Measurements from ENCODE around the gene CHST4. TPM values are rescaled to one million over a fixed set of nuclear protein-coding genes. Genes with fewer than 3 reads are reported as not detected.
"Not testable (repeated sequence)": the region's sequence is repeated elsewhere in the genome, so short reads cannot be mapped to it uniquely, and the experiment has no call there.

Gene CHST4
- total RNA-seq, 1 experiment from 2014 or later = 72.9 TPM

GRCh38 chr16:71499775-71500364 is 26.4 kb upstream of the CHST4 start:
- intact Hi-C loops (cut with micrococcal nuclease; ENCODE audit: unreplicated experiment) = loop anchor here (2.0 kb wide), 1 partner anchor 111 kb away; no protein-coding TSS in a partner anchor
- DNase-seq = peak; percentile 72
- CTCF ChIA-PET = interaction anchor here (0.5 to 3.2 kb wide), 16 partner anchors 16 to 729 kb away, joined by 3 to 53 read pairs (median 4); partner anchors contain the start of genes CALB2 and CHST4
- peaks cover 2% of the 10 kb centered on the region for H3K4me1 Mint-ChIP-seq (ENCODE audit: low read depth, unreplicated experiment)
- H3K27me3 Mint-ChIP-seq (ENCODE audit: unreplicated experiment) = no peaks in the 10 kb centered on the region
- BruUV-seq (replicated peaks) = no TSS peak
- H3K36me3 Mint-ChIP-seq (ENCODE audit: insufficient read depth, unreplicated experiment) = no peaks in the 10 kb centered on the region
- H3K9me3 Mint-ChIP-seq (ENCODE audit: low read depth, unreplicated experiment) = no peaks in the 10 kb centered on the region
- H3K27ac Mint-ChIP-seq (ENCODE audit: unreplicated experiment) = no peak overlapping the region
- peak; percentile 77 for TF ChIP-seq CTCF (IDR thresholded peaks at IDR 0.05; ENCODE audit: unreplicated experiment)
- no peak overlapping the region for H3K4me3 Mint-ChIP-seq (ENCODE audit: low read depth, unreplicated experiment)

- intact Hi-C loops (cut with micrococcal nuclease; ENCODE audit: unreplicated experiment) = loop anchor here (1.0 to 2.0 kb wide), 3 partner anchors 36 to 110 kb away; no protein-coding TSS in a partner anchor
- no peak overlapping the region for H3K4me3 Mint-ChIP-seq (ENCODE audit: low read depth, unreplicated experiment)
- H3K27me3 Mint-ChIP-seq (ENCODE audit: unreplicated experiment) = no peaks in the 10 kb centered on the region
- no TSS peak for BruUV-seq (replicated peaks)
- TF ChIP-seq CTCF (IDR thresholded peaks at IDR 0.05; ENCODE audit: unreplicated experiment) = no peak
- CTCF ChIA-PET = interaction anchor here (0.7 to 3.2 kb wide), 11 partner anchors 17 to 110 kb away, joined by 3 to 53 read pairs (median 8); partner anchors contain the start of gene CHST4
- H3K4me1 Mint-ChIP-seq (ENCODE audit: low read depth, unreplicated experiment) = peaks cover 10% of the 10 kb centered on the region
- H3K36me3 Mint-ChIP-seq (ENCODE audit: insufficient read depth, unreplicated experiment) = no peaks in the 10 kb centered on the region
- H3K9me3 Mint-ChIP-seq (ENCODE audit: low read depth, unreplicated experiment) = no peaks in the 10 kb centered on the region
- DNase-seq = no peak
- no peak overlapping the region for H3K27ac Mint-ChIP-seq (ENCODE audit: unreplicated experiment)
Observed at GRCh38 chr16:71500964-71501363, 25.3 kb upstream of the CHST4 start.

GRCh38 chr16:71501547-71501946 is 24.7 kb upstream of the CHST4 start:
- H3K36me3 Mint-ChIP-seq (ENCODE audit: insufficient read depth, unreplicated experiment) = no peaks in the 10 kb centered on the region
- intact Hi-C loops (cut with micrococcal nuclease; ENCODE audit: unreplicated experiment) = loop anchor here (1.0 to 2.0 kb wide), 3 partner anchors 36 to 109 kb away; no protein-coding TSS in a partner anchor
- peaks cover 11% of the 10 kb centered on the region for H3K4me1 Mint-ChIP-seq (ENCODE audit: low read depth, unreplicated experiment)
- CTCF ChIA-PET = interaction anchor here (0.6 to 3.2 kb wide), 10 partner anchors 25 to 112 kb away, joined by 3 to 53 read pairs (median 6); partner anchors contain the start of gene CHST4
- DNase-seq = peak; percentile 49
- no peak for TF ChIP-seq CTCF (IDR thresholded peaks at IDR 0.05; ENCODE audit: unreplicated experiment)
- H3K9me3 Mint-ChIP-seq (ENCODE audit: low read depth, unreplicated experiment) = no peaks in the 10 kb centered on the region
- H3K27ac Mint-ChIP-seq (ENCODE audit: unreplicated experiment) = no peak overlapping the region
- no peak overlapping the region for H3K4me3 Mint-ChIP-seq (ENCODE audit: low read depth, unreplicated experiment)
- BruUV-seq (replicated peaks) = no TSS peak
- no peaks in the 10 kb centered on the region for H3K27me3 Mint-ChIP-seq (ENCODE audit: unreplicated experiment)

- CTCF ChIA-PET; DNase-seq; H3K4me3 Mint-ChIP-seq (ENCODE audit: low read depth, unreplicated experiment); H3K9me3 Mint-ChIP-seq (ENCODE audit: low read depth, unreplicated experiment); intact Hi-C loops (cut with micrococcal nuclease; ENCODE audit: unreplicated experiment); H3K36me3 Mint-ChIP-seq (ENCODE audit: insufficient read depth, unreplicated experiment); H3K27ac Mint-ChIP-seq (ENCODE audit: unreplicated experiment); BruUV-seq (replicated peaks); H3K27me3 Mint-ChIP-seq (ENCODE audit: unreplicated experiment): not testable (repeated sequence)
- peaks cover 22% of the 10 kb centered on the region for H3K4me1 Mint-ChIP-seq (ENCODE audit: low read depth, unreplicated experiment)
Observed at GRCh38 chr16:71504051-71504450, 22.2 kb upstream of the CHST4 start.

- BruUV-seq (replicated peaks) = no TSS peak
- DNase-seq = peak; percentile 48
Observed at GRCh38 chr16:71504901-71505300, 21.3 kb upstream of the CHST4 start.

More at GRCh38 chr16:71504901-71505300, 21.3 kb upstream of the CHST4 start:
- CTCF ChIA-PET = no interaction called here
- peak overlapping the region; percentile 24 for H3K27ac Mint-ChIP-seq (ENCODE audit: unreplicated experiment)
- no peaks in the 10 kb centered on the region for H3K36me3 Mint-ChIP-seq (ENCODE audit: insufficient read depth, unreplicated experiment)
- no peak for TF ChIP-seq CTCF (IDR thresholded peaks at IDR 0.05; ENCODE audit: unreplicated experiment)
- H3K4me3 Mint-ChIP-seq (ENCODE audit: low read depth, unreplicated experiment) = no peak overlapping the region
- H3K9me3 Mint-ChIP-seq (ENCODE audit: low read depth, unreplicated experiment) = peaks cover 5% of the 10 kb centered on the region
- intact Hi-C loops (cut with micrococcal nuclease; ENCODE audit: unreplicated experiment) = no loop called here
- no peaks in the 10 kb centered on the region for H3K27me3 Mint-ChIP-seq (ENCODE audit: unreplicated experiment)
- H3K4me1 Mint-ChIP-seq (ENCODE audit: low read depth, unreplicated experiment) = peaks cover 22% of the 10 kb centered on the region

All from Calu3 (cell line).